Activated CD4-positive, CD25-positive, alpha-beta regulatory T cell treated with anti-CD3 and anti-CD28 coated beads, Interleukin-2, amount 50 U/mL, for 24 hours (primary cell): ENCODE results near the gene ERAL1.
A peak's percentile ranks its signal among the peaks of the same experiment; 100 is the strongest.
"Not testable (repeated sequence)": the region's sequence is repeated elsewhere in the genome, so short reads cannot be mapped to it uniquely, and the experiment has no call there.

Experiments
- ATAC-seq, 2 donors: fragments of 150-1000 bp; cut with Tn5 transposase; one replicate each; pipeline ENCODE4 v1.10.0; 2021; ENCODE audit warnings: mild to moderate bottlenecking in 1 of 2, moderate library complexity in 1 of 2

Gene ERAL1

DNA sequence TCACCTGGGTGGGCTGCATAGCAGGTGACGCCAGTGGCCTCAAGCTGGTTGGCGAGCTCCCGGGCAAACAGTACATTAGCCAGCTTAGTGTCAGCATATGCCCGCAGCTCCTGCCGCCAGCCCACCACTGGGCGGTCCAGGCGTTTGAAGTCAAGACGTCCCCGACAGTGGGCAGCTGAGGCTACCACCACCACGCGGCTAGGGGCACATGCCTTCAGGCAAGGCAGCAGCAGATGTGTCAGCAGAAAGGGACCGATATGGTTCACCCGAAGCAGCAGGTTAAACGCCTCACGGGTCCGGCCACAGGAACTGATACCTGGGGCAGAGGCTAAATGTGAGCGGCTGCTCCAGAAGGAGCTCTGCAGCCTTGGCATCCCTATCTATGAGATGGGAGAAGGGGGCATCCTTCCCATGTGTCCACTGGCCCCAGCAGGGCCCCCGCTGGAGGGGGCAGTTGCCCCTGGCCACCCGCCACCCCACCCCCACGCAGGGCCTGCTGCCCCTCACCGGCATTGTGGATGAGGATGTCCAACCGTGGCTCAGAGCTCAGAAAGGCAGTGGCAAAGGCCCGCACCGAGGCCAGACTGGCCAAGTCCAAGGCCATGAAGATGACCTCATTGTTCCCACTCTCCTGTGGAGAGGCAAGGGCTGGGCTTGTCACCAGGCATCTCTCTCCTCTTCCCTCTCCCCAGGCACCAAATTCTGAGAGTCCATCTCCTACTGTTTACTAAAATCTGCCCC lies 46.3 kb downstream of the ERAL1 start:
- no peak for ATAC-seq

DNA sequence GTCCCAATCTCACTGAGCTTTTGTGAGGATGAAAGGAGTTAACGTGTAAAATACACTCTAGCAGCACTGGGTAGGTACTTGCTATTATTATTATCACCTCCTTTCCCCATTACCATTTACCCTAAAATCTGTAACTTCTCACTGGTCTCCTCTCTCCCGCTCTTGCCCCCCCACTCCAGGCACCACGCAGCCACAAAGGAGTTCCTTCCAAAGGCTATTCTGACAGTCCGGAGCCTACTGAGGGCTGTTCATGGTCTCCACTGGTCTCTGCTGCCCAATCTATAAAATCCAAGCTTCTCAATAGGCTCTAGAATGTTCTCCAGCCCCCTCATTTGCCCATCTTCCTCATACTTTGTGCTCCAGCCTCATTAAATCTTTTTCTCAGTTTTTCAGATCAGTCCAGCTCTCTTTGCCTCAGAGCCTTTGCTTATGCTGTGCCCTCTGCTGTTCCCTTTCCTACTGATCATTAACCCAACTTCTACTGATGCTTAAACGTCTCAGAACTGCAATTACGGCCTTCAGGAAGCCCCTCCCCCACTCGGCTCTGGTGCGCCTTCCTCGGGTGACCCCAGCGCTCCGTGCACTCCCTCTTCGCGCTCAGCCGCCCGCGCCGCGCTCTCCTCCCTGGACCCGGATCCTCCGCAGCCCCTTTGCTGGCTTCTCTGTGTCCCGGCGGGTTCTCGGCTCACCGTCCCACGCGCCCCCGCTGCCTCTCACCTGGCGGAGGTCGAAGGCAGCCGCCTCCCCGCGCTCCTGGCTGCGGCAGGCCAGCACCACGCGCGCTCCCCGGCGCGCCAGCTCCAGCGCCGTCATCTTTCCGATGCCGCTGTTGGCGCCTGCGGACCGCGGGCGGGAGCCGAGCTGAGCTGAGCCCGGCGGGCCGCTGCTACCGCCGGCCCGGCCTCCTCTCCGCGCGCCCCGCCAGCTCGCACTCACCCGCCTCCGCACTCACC lies 47.3 kb downstream of the ERAL1 start:
- peak; percentile 34 to 41 for ATAC-seq

DNA sequence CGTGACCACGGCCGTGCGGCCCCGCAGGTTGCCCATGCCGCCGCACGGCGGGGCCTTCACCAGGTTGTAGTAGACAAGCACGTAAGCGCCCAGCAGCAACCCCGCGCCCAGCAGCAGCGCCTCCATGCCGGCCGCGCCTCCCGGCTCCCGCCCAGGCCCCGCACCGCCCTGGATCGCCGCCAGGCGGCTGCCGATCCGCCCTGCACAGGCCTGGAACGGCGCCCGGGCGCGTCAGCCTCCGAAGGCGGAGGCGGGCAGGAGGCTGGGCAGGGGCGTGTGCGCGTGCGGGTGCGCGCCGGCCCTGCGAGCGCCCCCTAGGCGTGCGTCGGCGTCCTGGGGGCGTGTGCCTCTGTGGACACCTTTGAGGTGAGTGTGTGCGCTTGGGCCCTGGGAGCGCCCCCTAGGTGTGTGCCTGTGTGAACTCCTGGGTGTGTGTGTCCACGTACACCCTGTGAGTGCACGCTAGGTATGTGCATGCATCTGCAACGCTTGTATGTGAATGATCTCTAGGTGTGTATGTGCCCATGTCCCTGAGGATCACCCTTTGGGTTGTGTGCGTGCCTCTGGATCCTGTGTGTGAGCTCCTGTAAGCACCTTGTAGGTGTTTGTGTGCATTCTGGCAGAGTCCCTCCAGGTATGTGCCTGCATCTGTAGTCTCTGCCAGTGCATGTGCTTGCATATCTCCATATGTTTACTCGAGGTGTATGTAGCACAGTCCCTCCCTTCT lies 48.2 kb downstream of the ERAL1 start, which contains the start of gene DHRS13:
TSS of gene DHRS13 (minus strand) at position 261 of the 727 bp plus-strand sequence. CDS start at position 126, 135 bp downstream.
- peak; percentile 89 to 95 for ATAC-seq

DNA sequence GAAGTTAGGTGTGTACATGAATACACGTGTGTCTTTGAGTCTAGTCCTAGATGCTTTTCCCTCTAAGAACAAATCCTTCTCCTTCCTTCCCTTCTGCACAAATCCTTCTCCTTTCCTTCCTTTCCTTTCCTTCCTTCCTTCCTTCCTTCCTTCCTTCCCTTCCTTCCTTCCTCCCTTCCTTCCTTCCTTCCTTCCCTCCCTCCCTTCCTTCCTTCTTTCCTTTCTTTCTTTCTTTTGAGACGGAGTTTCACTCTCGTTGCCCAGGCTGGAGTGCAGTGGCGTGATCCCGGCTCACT lies 48.7 kb downstream of the ERAL1 start:
- not testable (repeated sequence) for ATAC-seq

DNA sequence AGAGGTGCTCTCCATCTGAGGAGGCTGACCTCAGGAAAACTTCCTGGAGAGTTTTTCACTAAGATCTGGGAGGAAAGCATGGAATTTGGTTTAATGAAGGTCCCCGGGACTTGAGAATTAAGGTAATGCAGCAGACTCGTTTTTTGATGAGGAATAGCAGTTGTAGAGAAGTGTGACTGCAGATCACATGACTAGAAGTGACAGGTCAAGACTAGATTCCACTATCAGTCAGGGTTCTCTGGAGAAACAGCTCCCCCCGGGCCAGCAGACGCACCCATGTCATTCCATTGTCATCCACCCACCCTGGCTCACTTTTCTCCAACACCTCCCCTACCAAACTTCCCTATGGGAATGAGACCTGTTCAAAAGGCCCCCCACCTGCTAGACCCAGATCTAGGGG lies 50.0 kb downstream of the ERAL1 start:
- ATAC-seq, result no peak

DNA sequence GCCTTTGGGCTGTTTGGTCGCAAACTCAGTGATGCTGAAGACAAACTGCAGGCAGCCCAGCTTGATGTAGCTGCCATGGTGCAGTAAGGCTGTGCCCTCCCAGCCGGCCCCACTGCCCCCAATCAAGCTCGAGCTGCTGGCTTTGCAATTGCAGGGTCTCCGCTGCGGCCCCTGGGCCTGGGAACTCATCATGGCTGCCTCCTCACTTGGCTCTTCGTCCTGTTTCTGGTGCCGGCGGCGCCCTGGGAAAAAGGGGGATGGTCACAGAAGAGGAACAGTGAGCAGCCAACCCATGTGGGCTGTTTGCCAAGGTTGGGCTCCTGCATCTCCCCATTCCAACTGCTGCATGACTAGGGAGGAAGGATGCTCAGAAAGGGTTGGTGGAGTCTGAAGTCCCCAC lies 51.5 kb downstream of the ERAL1 start:
- no peak for ATAC-seq

DNA sequence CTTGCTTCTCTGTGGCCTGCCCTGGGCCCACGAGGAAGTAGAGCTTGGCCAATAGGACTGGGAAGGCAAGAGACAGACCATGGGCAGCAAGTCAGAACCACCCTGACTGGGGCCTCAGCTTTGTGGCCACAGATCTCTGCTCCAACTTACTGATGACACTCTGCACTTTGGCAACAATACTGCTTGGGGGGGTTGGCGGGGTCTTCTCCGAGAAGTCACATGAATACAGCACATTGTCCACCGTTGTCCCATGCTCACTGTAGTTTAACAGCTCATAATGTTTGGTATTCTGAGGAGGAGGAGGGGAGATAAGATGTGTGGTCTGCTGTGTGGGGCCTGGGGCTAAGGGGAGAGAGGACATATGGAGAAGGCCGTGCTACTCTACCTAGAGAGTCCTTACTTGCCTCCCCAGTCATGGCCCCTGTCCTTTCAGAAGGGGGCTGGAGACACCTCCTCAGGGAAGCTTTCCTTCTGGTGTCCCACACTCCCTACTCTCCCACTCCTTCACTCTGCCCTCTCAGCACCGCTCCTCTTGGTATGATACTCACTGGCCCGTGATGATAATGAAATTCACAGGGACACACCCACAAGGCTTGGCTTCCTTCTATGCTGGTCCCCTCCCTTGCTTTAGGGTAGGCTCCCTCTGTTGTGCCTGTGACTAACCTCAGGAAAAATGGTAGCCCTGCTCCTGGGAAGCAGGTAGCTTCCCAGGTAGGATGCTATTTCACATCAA lies 52.1 kb downstream of the ERAL1 start:
- no peak for ATAC-seq

DNA sequence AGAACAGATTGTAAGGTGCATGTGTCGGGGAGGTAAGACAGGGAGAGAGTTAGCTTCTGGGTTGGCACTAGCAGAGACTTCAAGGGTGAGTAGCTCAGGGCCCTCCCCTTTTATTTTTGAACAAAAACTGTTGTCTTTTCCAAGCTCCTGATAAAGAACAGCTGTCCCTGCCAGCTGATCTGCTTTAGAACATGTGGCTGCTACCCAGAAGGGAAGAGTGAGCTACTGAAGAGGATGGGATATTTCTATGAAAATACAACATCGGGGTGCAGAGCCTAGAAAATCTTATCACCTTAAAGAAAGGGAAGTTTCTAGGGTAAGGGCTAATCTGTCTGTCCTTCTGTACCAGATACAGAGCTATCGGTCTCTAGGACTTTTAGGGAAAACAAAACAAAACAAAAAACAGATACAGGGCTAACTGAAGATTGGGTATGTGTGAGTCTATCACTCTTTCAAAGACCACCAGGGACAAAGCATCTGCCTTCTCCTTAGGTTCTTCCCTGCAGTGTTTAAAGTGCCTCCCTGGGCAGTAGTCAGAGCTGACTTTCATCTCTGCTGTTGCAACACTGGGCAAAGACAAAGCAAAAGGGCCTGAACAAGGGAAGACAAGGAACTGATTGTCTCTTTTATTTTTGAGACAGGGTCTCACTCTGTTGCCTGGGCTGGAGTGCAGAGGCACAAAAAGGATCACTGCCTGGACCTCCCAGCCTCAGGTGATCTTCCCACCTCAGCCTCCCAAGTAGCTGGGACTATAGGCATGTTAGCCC lies 53.1 kb downstream of the ERAL1 start:
- ATAC-seq, result no peak

DNA sequence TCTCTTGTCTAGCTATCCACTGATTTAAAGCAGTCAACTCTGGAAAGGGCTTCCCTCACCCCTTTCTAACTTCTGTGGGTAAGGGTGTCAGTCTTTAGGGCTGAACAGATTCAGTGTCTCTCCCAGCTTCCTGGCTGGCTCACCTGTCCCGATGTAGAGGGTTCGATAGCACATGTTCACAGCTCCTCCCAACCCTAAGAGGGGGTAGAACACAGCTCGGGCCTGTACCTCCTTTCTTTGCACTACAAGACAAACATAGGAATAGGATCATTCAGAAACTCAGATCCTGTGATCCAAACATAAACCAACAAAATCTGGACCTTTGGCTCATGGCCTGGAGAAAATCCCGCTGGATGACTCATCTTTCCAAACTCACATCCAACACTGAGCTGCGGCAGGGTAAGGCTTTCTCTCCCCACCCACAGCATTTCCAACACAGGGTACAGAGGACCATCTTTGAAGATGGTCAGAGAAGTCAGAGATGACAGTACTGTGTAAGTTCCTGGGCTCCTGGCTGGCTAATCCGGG lies 53.9 kb downstream of the ERAL1 start:
- no peak for ATAC-seq

DNA sequence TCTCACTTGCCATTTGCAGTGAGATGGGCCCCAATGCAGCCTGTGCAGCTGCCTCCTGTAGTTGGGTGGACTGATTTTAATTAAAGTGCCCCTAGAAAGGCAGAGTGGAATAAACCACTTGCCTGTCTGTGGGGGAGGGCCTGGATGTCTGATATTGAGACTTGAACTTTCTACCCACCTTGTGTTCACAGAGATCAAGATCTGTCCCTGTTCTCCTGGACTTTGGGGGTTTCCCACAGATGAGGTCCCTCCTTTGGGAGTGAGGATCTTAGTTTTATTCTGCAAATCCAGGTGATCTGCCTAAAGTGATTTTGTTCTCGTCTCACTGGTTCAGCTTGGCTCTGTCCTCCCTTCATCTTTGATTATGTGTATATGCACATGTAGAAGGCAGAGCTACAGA lies 55.7 kb downstream of the ERAL1 start:
- ATAC-seq, result no peak
